Measurements from ENCODE around the gene LBX1. TPM values are rescaled to one million over a fixed set of nuclear protein-coding genes. Genes with fewer than 3 reads are reported as not detected.

The LBX1 gene
- total and polyA plus RNA-seq, 2 donors (not counting 3 experiments of a cell fraction or from before 2014, with no cell fraction given), result not detected

GRCh38 chr10:101188942-101189341 is 40.3 kb downstream of the LBX1 start:
- TF ChIP-seq JUN (IDR thresholded peaks at IDR 0.05; ENCODE audit: borderline replicate concordance, insufficient read depth, insufficient read length, low read depth), result no peak
- TF ChIP-seq EZH2 (IDR thresholded peaks at IDR 0.05; ENCODE audit: borderline replicate concordance, low read depth, low read length, severe bottlenecking), result no peak
- TF ChIP-seq CTCF (IDR thresholded peaks at IDR 0.05; ENCODE audit: extremely low read depth in 1 of 2, insufficient read depth in 1 of 2, low read depth in 1 of 2, low read length in 2 of 2), result no peak
- TF ChIP-seq GATA2 (IDR thresholded peaks at IDR 0.05; ENCODE audit: insufficient read depth, insufficient read length, low read depth, low read length), result no peak
- TF ChIP-seq MYC (IDR thresholded peaks at IDR 0.05; ENCODE audit: low read depth, low read length), result no peak
- no peak for TF ChIP-seq POLR2A (IDR thresholded peaks at IDR 0.05; ENCODE audit: low read depth, low read length)
- no peak for TF ChIP-seq MAX (IDR thresholded peaks at IDR 0.05; ENCODE audit: insufficient read depth, insufficient read length)
- no peak for TF ChIP-seq POLR2AphosphoS5 (IDR thresholded peaks at IDR 0.05; ENCODE audit: insufficient read depth, low read depth, low read length)
- no peak for TF ChIP-seq FOS (IDR thresholded peaks at IDR 0.05; ENCODE audit: borderline replicate concordance, insufficient read depth, low read length)
- intact Hi-C loops (cut with micrococcal nuclease) (no loop called here), dilution Hi-C loops (cut with MboI; ENCODE audit: extremely low pct_ligation_motif_present, low sequenced_read_pairs) (no loop called here)
- H3K4me1 ChIP-seq (ENCODE audit: control insufficient read depth, extremely low read depth, insufficient read depth, low read length), result no peaks in the 10 kb centered on the region
- ChIA-PET POLR2A (no interaction called here), CTCF (no interaction called here)
- FAIRE-seq (no peak), DNase-seq (ENCODE audit: low read depth, low spot score) (no peak)
- no peak overlapping the region for H2AFZ ChIP-seq (ENCODE audit: low read depth, low read length)
- no peak overlapping the region for H3K9ac ChIP-seq (replicated peaks; ENCODE audit: extremely low read depth, insufficient read depth, low read length)
- H3K79me2 ChIP-seq (ENCODE audit: control insufficient read depth, insufficient read depth, low read length), result no peaks in the 10 kb centered on the region
- peaks cover 2 to 3% of the 10 kb centered on the region in 2 experiments for H3K27me3 ChIP-seq (ENCODE audit: control insufficient read depth in 2 of 2, insufficient read depth in 2 of 2, low read length in 2 of 2)
- no peak overlapping the region for H3K4me3 ChIP-seq (replicated peaks in 1 of 3; ENCODE audit: insufficient read depth in 1 of 3, low read depth in 1 of 3, low read length in 3 of 3)
- no peak overlapping the region for H3K4me2 ChIP-seq (ENCODE audit: insufficient read depth, low read length)
- H3K9me1 ChIP-seq (replicated peaks; ENCODE audit: control insufficient read depth, extremely low read depth, insufficient read depth, low read length), result no peaks in the 10 kb centered on the region
- no peaks in the 10 kb centered on the region for H3K36me3 ChIP-seq (ENCODE audit: control insufficient read depth in 2 of 2, extremely low read depth in 1 of 2, insufficient read depth in 2 of 2, low read length in 2 of 2)
- no TSS peak for BruUV-seq (replicated peaks)
- no peak overlapping the region for H3K27ac ChIP-seq (ENCODE audit: insufficient read depth, low read depth, low read length)
- no peaks in the 10 kb centered on the region for H3K9me3 ChIP-seq (replicated peaks; ENCODE audit: control insufficient read depth, insufficient read depth, low read length)
- H4K20me1 ChIP-seq (replicated peaks; ENCODE audit: control insufficient read depth, extremely low read depth, insufficient read depth, low read length), result no peaks in the 10 kb centered on the region
